Mucosa of gallbladder (tissue), 1 donor: Measurements from ENCODE around the gene PDCD1LG2. TPM values are rescaled to one million over a fixed set of nuclear protein-coding genes. Genes with fewer than 3 reads are reported as not detected.

Source experiments
- DNase-seq: peaks from one replicate; pipeline ENCODE4 v3.0.0-alpha.2; 2020; ENCODE audit warnings: low spot score
- total RNA-seq: library from RNA; stranded (reverse); gene quantifications from one replicate; pipeline ENCODE4 v1.2.1, GENCODE V29; 2021
- donor health status: DM: no; HTN: no; CAD: no.

Gene PDCD1LG2
- total RNA-seq, 1 donor from 2014 or later = 0.95 TPM

DNA sequence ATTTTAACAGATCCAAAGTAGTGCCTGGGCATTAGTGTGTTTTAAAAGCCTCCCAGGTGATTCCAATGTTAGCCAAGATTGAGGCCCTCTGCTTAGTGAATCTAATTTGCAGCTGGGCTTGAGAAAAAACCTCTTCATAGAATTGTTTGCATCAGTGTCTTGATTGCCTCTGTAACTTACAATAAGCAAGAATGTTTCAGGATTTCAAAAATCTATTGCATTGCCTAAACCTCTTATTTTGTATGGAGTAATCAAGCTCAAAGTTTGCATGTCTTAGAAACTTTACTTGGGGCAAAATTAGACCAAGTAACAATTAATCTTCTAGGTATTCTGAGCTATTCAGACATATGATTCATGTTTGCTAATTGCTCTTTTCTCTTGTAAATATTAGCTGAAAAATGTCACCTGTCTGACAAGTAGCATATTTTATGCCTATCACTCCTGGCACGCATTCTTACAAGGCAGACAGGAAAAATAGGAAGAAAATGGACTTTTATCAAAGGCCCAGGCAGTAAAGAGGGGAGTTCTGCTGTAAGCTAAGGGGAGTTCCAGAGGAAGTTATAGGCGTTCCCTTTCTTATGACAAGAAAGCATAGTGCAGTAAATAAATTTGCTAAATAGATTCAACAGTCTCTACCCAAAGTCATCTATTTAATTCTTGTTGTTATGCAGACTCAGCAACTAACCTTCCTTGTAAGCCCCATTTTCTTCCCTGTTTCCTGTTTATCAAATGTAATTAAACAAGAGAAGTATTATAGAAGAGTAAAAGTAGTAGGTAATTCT lies 21.0 kb downstream of the PDCD1LG2 start:
- DNase-seq = no peak

DNA sequence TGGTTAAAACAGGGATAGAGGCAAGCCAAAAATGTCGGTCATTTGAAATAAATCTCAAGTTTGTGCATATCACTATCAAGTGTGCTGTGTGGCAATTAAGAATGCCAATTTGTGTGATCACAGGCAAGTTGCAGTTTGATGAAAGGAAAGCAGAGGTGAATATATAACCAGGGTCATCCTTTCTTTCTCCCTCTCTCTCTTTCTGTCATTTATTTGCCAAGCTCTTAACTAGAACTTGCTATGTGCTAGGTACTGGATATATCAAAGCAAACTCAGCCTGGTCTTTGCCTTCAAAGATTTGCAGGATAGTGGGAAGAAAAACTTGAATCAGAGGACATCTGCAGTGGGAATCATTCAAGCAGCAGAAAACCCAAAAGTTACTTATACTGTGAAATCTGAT lies 22.0 kb downstream of the PDCD1LG2 start:
- DNase-seq = no peak

DNA sequence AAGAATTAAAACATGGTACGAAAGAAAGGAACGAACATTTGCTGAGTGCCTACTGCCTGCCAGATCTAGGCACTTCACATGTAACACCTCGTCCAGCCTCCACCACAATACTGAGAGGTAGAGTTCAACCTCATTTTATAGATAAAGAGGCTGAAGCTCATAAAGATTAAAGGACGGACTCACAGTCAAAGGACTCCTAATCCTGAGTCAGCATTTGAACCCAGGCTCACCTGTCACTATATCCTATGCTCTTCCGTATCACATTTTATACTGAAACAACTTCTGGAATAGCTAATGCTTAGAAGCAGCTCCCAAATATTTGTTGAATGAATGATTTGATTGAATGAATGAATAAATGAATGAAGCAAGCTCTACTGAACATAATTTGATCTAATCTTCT lies 22.5 kb downstream of the PDCD1LG2 start:
- DNase-seq = no peak

DNA sequence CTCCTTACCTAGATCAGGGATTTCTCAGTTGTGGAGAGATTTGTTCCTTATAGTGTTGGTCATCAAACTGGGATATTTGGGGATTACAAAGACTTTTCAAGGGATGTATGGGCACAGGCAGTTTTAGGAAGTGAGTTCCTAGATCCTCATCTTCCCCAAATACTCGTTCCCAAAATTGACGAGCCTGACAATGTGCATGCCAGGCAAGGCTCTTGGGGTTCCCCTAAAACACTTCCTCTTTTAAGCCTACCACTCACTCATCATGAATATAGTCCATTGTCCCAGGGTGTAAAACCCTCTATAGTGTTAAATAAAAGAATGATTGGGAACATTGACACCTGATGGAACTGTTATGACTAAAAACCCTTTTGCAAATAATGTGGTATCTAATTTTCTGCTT lies 26.4 kb downstream of the PDCD1LG2 start:
- no peak for DNase-seq

DNA sequence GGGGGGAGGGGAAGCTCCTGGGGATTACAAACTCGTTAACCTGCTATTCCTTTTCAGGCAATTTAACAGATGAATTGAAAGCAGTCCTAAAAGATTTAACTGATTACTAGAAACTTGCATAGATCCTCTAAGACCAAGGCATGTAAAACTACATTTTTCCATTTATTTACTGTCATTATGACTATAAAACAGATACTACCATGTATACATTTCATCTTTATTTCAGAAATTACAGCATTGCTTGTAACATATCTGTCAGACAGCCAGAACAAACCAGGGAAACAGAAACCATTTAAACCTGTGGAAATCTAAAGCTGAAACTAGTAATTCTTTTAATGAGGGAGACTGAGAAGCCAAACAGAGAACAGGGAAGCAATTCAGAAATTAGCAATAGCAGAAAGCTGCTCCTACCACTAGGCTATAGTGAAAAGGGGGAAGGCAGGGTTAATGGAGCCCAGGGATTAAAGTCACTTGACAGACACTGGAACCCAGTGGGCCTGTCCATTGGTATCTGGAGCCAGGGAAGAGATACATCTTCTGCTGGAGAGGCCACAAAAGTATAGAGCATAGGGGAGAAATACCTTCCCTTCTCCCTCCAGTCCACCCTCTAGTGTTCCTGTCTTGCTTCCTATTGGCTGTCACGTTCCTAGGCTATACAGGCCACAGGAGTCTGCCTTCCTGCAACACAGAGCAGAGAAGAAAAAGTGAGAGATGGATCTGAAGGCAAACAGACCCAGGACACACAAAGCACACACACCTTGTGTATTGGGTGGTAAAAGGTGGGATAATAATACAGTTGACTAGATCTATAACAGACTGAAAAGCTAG lies 33.8 kb downstream of the PDCD1LG2 start:
- DNase-seq = no peak

DNA sequence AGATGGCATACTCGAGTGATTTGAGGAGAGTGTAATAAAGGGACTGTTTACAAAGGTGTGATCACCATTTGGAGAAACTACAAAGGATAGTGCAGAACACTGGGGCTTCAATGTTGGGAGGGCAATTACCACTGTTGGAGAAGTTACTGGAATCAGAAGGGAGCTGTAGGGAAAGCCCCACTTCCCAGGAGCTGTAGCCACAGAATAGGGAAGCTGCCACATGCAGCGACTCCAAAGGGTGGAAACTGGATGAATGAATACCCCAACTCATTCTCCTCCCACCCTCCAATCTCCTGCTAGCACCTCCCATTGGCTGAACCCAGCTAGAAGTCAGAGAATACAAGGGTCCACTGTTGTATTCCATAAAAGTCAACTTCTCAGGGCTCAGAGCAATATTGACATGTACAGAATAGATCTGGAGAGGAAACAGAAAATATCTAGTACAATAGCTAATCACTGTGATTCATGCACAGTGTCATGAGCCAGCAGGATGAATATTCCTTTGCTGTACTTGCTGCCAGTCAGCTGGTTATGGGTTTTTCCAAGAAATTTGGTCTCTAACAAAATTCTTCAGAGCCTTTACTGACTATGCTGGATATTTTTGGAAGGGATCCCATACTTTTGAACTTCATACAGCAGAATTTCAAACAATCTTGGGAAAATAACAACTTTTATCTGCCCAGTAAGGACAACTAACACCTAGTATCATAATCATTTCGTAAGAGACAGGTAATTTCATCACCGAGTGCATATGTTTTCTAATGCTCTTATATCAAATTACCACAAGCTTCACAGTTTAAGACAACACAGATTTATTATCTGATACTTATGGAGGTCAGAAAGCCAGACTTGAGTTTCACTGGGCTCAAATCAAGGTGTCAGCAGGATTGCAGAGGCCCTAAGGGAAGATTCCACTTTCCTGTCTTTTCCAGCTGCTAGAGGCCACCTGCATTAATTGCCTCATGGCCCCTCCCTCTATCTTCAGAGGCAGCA lies 39.6 kb downstream of the PDCD1LG2 start:
- DNase-seq = no peak

DNA sequence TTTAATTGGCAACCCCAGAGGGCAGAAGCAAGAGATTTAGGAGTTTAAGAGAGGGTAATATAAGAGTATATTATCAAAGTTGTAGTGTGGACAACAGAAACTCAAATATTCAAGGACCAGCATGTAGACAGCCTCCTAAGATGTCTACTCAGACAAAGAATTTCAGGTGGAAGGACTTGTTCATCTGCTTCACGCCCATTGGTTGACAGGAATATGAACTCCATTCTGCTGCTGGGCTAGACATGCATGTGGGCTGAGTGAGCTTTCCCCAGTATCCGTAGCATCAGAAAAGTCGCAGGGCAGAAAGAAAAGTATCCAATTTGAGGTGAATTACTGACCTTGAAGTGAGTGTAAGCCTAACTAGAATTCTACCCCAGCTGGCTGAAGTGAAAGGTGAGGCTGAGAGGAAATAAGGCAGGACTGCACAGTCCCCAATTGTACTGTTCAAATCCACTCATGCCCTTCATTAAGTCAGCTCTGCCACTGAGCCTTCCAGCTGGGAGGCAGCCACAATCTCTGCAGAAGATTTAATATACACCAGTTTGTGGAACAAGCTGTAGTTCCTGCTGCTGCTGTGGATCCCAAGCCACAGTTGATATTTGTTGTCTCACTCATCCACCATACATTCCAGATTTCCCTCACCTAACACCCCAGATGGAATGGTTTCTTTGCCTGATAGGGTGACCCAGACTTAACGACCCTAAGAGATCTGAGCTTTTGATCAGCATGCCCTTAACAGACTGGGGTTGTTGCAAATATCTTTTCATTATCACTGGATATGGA lies 41.2 kb downstream of the PDCD1LG2 start:
- no peak for DNase-seq

DNA sequence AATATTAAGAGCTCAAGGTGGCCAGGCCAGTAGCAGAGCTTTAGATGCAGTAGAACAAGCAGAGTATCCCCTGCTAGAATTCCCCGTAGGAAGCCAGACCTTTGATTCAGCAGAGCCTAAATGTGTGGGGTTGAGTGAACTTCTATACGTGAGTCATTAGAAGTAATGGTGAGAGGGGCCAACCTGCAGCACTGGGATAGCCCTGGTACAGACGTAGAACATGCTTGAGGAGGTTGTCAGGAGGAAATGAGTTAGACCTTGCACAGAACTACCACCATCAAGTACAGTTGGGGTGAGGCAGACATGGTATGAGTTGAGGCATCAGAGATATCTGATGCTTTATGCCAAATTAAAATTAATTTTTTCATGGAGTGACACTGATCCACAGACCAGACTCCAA lies 42.0 kb downstream of the PDCD1LG2 start:
- no peak for DNase-seq

DNA sequence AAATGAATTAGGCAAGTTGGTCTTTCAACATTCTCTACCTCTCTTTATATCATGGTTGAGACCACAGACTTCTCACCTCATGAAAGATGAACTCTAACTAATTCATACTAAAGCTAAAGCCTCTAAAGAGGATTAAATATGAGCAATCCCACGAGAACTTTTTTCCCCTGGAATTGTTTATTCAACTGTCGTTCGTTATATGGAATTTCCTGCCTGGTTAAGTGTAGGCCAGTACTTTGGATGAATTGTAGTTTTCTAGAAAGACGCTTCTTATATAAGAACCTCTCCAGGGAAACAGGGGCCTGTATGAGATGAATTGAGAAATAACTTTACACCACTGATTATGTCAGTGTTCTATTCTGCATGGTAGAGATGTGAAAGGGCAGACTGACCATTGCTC lies 42.9 kb downstream of the PDCD1LG2 start:
- no peak for DNase-seq

DNA sequence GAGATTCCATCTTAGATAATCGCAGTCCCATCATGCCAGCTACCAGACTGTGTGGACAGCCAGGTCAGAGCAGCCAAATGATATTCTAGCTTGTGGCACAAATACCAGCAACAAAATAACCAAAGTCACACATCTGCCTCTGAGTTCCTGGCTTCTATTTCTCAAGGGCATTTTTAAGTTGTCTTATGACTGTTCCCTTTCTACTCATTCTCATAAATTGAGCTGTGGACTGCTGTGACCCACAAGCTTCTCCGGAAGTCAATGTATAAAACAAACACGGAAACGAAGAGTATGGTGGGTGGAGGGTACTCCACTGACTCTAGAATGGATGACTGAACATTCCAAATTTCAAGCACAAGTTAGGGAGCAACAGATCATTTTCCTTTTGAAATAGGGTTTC lies 43.9 kb downstream of the PDCD1LG2 start:
- no peak for DNase-seq

DNA sequence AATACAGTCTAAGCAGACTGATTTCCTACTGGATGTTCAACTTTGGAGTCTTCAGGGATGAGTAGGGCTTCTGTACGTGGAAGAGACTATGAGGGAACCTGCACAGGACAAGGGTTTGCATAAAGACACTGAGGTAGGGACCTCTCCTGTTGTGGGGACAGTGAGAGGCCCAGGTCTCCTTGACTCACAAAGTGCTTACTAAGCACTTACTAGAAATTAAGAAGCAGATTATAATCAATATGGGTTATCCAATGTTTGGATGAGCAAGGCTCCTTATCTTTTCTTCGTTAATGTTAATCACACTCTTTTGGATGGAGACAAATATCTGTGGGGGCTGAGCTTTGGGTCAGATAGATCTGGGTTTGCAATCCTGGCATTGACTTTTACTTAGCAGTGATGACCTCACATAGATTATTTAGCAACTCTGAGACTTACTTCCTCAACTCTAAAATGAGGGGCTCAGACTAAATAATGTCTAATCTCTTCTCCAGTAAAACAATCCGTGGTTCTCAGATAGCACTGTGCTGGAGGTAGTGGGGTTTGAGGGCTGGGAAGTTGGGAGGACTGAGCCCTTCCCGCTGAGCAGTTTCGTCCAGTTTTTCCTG lies 45.9 kb downstream of the PDCD1LG2 start:
- DNase-seq = no peak

DNA sequence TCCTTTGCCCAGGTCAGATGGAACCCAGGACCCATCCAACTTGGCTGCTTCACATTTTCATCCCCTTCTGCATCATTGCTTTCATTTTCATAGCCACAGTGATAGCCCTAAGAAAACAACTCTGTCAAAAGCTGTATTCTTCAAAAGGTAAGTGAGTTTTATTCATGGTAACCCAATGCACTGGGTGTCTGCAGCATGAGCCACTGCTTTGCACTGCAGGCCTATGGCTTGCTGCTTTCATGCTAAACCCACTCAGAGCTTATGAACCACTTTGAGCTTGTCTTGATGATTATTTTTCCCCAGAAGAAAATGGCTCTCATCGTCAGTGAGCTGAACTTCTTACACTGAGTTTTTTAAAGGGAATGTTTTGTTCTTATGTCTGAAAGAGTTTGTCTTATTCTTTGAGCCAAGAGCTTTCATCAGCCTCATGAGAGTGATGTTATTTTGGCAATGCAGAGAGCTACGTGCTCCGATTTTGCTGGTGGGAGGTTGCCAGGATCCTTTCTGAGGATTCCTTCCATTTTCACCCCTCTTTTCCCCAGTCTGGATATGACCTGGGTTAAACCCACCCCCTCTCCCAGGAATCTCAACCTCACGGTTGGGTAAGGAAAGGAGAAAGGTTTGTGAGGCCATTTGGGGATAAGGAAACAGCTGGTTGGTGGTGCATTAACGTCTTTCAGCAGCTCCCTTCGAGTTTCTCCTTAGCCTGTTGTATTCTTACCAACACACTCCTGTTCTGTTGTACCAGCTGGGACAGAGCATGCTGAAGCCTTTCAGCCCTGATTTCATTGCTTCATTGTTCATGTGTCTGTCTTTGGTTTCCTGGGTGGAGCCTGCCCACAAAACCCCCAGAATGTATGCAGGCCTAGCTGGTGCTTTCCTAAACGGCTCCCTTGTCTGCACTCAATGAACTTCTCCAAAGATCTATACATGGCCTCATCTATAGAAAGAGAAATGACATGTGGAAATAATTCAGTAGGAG lies 47.6 kb downstream of the PDCD1LG2 start:
- no peak for DNase-seq

DNA sequence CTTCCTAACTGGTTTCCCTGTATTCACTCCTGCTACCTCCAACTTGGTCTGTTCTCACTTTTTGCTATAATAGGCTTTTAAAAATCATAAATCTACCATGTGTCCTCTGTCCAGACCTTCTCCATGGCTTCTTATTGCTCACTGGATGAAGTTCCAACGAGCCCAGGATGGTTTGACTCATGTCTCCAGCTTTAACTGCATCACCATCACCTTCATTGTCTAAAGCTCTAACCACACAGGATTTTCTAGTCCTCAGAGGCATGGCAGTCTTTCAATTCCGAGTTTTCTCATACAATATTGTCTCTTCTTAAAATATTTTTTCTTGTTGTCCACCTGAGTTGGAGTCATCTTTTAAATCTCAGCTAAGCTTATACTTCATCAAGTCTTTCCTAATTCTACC lies 49.3 kb downstream of the PDCD1LG2 start:
- no peak for DNase-seq

DNA sequence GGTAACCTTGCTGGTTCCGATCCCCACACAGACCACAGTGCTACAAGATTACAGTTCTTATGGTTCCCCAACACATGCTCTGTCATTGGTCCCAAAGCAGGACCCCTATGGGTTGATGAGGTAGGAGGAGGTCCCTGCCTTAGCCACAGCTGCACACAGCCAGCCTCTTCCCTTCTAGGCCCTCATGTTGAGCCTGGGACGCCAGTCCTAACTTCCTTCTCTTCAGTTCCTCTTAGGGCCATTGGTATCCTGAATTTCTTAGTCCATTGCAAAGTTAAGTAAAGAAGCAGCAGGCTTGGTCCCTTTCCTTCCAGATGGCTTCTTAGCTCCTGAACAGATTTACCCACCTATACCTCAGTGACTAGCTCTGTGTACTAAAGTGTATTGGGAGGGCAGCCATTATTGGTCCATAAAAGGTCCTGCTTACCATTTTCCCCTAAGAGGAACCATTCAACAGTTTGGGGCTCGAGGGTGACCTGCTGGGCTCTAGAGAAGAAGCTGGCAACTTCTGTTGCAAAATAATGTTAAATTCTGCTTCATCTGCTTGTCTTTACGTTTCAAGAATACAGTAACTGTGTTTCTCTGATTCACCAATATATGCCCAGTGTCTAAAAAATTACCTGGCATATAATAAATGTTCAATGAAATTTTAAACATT lies 50.2 kb downstream of the PDCD1LG2 start:
- no peak for DNase-seq

DNA sequence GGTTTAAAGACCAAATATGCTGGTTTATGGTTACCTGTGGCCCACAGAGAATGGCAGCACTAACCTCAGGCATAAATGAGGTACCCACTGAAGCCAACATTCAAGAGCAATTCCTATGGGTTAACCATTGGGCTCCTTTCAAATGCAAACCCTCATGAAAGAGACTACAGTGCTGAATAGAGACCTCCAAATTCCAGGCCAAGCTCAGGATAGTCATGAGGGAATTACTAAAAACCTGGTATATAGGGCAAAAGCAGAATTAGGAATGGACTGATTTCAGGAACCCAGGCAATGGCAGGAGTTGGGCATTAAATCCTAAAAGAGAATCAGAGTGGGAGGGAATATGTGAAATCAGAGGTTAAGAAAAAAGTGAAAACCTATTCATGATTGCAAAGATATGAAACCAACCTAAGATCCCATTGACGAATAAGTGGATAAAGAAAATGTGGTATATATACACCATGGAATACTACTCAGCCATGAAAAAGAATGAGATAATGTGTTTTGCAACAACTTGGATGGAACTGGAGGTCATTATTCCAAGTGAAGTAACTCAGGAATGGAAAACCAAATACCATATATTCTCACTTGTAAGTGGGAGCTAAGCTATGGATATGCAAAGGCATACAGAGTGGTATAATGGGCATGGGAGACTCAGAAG lies 51.6 kb downstream of the PDCD1LG2 start:
- DNase-seq = no peak

DNA sequence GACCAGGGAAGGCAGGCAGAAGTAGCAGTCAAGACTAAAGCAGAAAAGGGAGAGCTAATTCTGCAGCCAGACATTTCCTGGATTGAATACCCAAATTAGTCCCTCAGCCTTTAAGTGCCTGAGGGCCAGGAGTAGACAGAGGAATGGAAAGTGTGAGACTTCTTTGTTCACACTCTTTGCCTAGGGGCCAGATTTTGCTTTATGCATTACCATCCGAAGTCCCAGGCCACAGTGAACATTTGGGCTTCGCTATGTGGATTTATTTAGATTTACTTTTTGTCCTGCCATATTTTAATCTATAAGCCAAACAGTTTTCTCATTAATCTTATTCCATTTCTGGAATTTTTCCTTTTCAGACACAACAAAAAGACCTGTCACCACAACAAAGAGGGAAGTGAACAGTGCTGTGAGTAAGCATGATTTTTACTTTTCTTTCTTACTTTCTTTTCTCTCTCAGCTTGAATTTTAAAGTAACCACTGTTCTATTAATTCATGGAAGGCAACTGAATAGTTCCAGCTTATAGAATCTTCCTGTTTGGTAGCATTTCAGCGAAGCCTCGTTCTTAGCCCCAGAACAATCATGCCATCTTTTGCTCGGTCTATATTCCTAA lies 52.6 kb downstream of the PDCD1LG2 start:
- no peak for DNase-seq

DNA sequence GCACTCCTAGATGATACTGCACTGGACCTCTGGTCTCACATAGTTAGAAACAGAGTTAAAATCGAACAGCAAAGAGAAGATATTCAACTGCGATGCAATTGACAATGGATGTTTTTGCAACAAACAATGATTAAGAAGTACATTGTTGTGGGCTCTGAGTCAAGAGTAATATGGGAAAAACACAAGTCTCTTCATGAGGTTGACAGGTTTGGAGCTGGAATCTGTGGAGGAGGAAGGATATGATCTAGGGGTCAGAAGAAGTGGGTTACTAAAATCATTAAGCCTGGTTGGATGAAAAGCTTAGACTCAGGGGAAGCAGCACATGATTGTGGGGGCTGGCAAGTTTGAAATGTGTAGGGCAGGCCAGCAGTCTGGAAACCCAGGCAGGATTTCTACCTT lies 53.1 kb downstream of the PDCD1LG2 start:
- no peak for DNase-seq

DNA sequence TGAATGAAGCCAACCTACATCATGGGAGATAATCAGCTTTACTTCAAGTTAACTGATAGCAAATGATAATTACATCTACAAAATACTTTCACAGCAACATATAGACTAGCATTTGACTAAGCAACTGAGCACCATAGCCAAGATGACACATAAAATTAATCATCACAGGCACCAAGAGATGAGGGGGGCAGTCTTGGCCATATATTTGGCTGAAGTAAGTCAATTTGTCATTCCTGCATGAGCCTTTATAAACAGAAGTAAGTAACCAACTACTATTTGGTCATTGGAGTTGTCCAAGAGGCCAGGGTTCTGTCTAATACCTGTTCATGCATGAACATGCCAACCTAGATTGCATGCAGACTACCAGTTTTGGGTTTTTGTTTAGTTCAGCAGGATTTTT lies 53.6 kb downstream of the PDCD1LG2 start:
- DNase-seq = no peak
